GM12878 (cell line): ENCODE results near the gene HPSE2.

Source experiments
- CTCF ChIP-seq, 3 experiments: IDR thresholded peaks in 2 of 3; conservative IDR thresholded peaks in 1 of 3; 2 replicates each; pipeline ENCODE4 v1.5.1; 2011; ENCODE audit warnings: low read depth in 3 of 3, low read length in 3 of 3, mild to moderate bottlenecking in 3 of 3, control low read depth in 2 of 3, moderate library complexity in 2 of 3, inconsistent platforms in 1 of 3, mixed read lengths in 1 of 3; ENCODE audit not compliant: control insufficient read depth in 2 of 3, insufficient read depth in 1 of 3; ENCODE audit errors: extremely low read depth in 1 of 3
- EED ChIP-seq: sonication (generic); IDR thresholded peaks from 2 replicates; pipeline ENCODE4 v1.6.1; 2016; ENCODE audit warnings: antibody characterized with exemption, low read depth
- EP300 ChIP-seq, 2 experiments: fragments of 150-350 bp in 1 of 2; IDR thresholded peaks; 2 replicates each; pipeline ENCODE4 v1.6.1; 2011 to 2012; ENCODE audit warnings: low read depth in 2 of 2, low read length in 2 of 2, borderline replicate concordance in 1 of 2, improper control_type of control experiment in 1 of 2, inconsistent platforms in 1 of 2; ENCODE audit not compliant: control insufficient read depth in 1 of 2
- EZH2 ChIP-seq: IDR thresholded peaks from 2 replicates; pipeline ENCODE4 v1.6.1; 2012; ENCODE audit warnings: low read depth, mild to moderate bottlenecking, control low read depth, inconsistent platforms, low read length, borderline replicate concordance; ENCODE audit not compliant: control insufficient read depth
- LARP7 ChIP-seq: fragments of 450-650 bp; IDR thresholded peaks from 2 replicates; pipeline ENCODE4 v1.6.1; 2017; ENCODE audit warnings: mild to moderate bottlenecking
- MXI1 ChIP-seq: fragments of 150-350 bp; IDR thresholded peaks from 2 replicates; pipeline ENCODE4 v1.6.1; 2011; ENCODE audit warnings: low read depth, mild to moderate bottlenecking, inconsistent platforms, low read length, improper control_type of control experiment
- SMC3 ChIP-seq: IDR thresholded peaks from 2 replicates; pipeline ENCODE4 v1.6.1; 2011; ENCODE audit warnings: low read length, improper control_type of control experiment, borderline replicate concordance
- ZNF207 ChIP-seq: fragments of 450-650 bp; IDR thresholded peaks from 2 replicates; pipeline ENCODE4 v1.6.1; 2014; ENCODE audit warnings: antibody characterized with exemption, mild to moderate bottlenecking, borderline replicate concordance
- ZNF274 ChIP-seq: IDR thresholded peaks from one replicate; pipeline ENCODE4 v1.8.0; 2011; ENCODE audit not compliant: insufficient read length, insufficient read depth

- TF ChIP-seq SMC3: no peak
- TF ChIP-seq ZNF207: no peak
- no peak for TF ChIP-seq CTCF (IDR thresholded peaks at IDR 0.05 in 2 of 3, conservative IDR thresholded peaks at IDR 0.05 in 1 of 3; ENCODE audit: control insufficient read depth in 2 of 3, extremely low read depth in 1 of 3, insufficient read depth in 1 of 3, low read depth in 3 of 3, low read length in 3 of 3)
- no peak for TF ChIP-seq ZNF274
- TF ChIP-seq EZH2: no peak
- no peak for TF ChIP-seq LARP7
- TF ChIP-seq EED: no peak
- TF ChIP-seq EP300 (IDR thresholded peaks at IDR 0.05; ENCODE audit: borderline replicate concordance in 1 of 2, control insufficient read depth in 1 of 2, low read depth in 2 of 2, low read length in 2 of 2): no peak
- no peak for TF ChIP-seq MXI1
These were observed 757.8 kb downstream of the HPSE2 start for GRCh38 chr10:98477861-98478260.
